Lower leg skin (tissue), 4 donors: ENCODE measurements around the gene FARS2. TPM values are rescaled to one million over a fixed set of nuclear protein-coding genes. Genes with fewer than 3 reads are reported as not detected.

Experiments used
- DNase-seq, 2 donors: peaks; one replicate each; pipeline ENCODE4 v3.0.0-alpha.2; 2019; ENCODE audit warnings: low spot score in 2 of 2
- H3K4me3 ChIP-seq: fragments of 200-600 bp; sonication (generic); 2 replicates; pipeline ENCODE4 v1.5.1; 2017; ENCODE audit warnings: mild to moderate bottlenecking, low read depth; ENCODE audit not compliant: poor library complexity, severe bottlenecking
- POLR2A ChIP-seq, 2 donors: fragments of 450-650 bp; IDR thresholded peaks; one replicate each; pipeline ENCODE4 v1.6.1; 2016 to 2017; ENCODE audit warnings: antibody characterized with exemption in 2 of 2, mild to moderate bottlenecking in 1 of 2, moderate library complexity in 1 of 2
- WGBS, 2 donors: methylation state at CpG; one replicate each; pipeline ENCODE4 v1.1.5; 2018; 5-methylcytosine and 5-hydroxymethylcytosine counted together
- intact Hi-C: fragments of 100-400 bp; cut with DNase I; formaldehyde crosslinking; loops from one replicate; pipeline ENCODE4 v1.15.0; 2023; ENCODE audit warnings: low total_unique reads
- total RNA-seq, 4 donors: library from RNA; depleted of rRNA; stranded (reverse); fragments of >200 nt; gene quantifications; one replicate each; pipeline ENCODE4 v1.1.0, GENCODE V29; 2016
- TF ChIP-seq, protein P1 (sequence below), 3 donors: fragments of 450-650 bp; IDR thresholded peaks; one replicate each; pipeline ENCODE4 v1.5.1; 2016; ENCODE audit warnings: antibody characterized with exemption in 3 of 3, mild to moderate bottlenecking in 3 of 3, moderate library complexity in 2 of 3

Gene FARS2
- total RNA-seq, 4 donors from 2014 or later, result 7.0 to 14.7 (median 11.1) TPM

DNA sequence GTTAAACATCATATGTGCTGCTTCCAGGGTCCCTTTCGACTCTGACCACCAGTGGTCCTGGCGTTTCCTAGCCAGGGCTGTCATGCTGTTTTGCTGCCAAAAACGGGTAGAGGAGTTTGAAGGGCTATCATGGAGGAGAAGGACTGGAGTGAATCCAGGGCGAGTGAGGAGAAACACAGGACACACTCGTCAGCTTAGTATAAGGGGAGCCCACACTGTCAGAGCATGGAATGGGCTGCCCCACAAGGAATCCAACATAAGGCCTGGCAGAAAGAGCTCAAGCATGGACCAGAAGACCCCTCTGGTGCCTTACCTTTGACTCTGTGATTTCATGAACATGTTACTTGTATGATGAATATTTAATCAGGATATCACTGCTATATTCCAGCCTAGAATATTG, 498.3 kb downstream of the FARS2 start:
- intact Hi-C loops, result no loop called here
- H3K4me3 ChIP-seq, result no peak overlapping the region
- peak in 1 of 2 donors; percentile 56 for DNase-seq
- TF ChIP-seq POLR2A (IDR thresholded peaks at IDR 0.05), result no peak
- TF ChIP-seq, protein P1, sequence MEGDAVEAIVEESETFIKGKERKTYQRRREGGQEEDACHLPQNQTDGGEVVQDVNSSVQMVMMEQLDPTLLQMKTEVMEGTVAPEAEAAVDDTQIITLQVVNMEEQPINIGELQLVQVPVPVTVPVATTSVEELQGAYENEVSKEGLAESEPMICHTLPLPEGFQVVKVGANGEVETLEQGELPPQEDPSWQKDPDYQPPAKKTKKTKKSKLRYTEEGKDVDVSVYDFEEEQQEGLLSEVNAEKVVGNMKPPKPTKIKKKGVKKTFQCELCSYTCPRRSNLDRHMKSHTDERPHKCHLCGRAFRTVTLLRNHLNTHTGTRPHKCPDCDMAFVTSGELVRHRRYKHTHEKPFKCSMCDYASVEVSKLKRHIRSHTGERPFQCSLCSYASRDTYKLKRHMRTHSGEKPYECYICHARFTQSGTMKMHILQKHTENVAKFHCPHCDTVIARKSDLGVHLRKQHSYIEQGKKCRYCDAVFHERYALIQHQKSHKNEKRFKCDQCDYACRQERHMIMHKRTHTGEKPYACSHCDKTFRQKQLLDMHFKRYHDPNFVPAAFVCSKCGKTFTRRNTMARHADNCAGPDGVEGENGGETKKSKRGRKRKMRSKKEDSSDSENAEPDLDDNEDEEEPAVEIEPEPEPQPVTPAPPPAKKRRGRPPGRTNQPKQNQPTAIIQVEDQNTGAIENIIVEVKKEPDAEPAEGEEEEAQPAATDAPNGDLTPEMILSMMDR (IDR thresholded peaks at IDR 0.05), result no peak
- 93 to 95% methylated on average over 5 of the region's 5 CpGs for WGBS, 2 donors

DNA sequence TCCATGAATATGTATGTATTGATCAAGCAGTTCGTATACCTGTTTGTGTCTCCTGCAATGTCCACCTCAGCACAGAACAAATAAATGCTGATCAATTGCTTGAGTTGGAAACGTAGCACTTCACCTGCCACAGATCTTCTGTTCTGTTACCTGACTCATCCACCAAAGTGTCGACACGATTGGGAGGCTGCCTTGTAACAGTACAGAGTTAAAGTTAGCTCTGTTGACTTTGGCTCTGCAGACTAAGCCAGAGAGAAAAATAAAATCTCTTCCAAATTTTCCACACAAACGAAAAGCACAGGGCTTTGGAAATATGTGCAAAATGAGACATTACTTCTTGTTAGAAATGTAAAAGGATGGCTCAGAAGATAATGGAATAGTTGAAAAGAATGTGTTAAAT, 500.1 kb downstream of the FARS2 start:
- peak in 1 of 2 donors; percentile 37 for DNase-seq
- H3K4me3 ChIP-seq, result no peak overlapping the region
- intact Hi-C loops, result no loop called here
- TF ChIP-seq, protein P1 (IDR thresholded peaks at IDR 0.05), result no peak
- no peak for TF ChIP-seq POLR2A (IDR thresholded peaks at IDR 0.05)
- WGBS, 2 donors, result 67 to 75% methylated on average over 5 of the region's 5 CpGs

DNA sequence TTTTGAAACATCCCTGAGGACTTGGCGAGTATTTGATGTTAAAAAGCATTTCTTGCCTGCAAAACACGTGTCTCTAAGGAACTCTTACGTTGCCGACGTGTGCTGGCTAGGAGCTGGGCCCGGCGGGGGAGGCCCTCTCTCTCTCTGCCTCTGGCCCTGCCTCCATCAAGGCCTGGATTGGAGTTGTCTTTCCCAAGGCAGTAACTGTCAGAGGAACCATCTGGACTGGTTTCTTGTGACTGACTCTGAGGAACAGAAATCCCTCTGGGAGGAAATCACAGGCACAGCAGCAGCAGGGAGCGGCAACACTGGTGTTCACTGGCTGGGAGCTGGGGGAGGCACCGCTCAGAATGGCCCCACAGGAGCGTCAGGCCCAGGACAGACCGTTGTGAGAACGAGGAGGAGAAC, 501.3 kb downstream of the FARS2 start:
- 82 to 84% methylated on average over 12 of the region's 12 CpGs for WGBS, 2 donors
- peak in 1 of 2 donors; percentile 34 for DNase-seq
- no peak overlapping the region for H3K4me3 ChIP-seq
- TF ChIP-seq, protein P1 (IDR thresholded peaks at IDR 0.05), result no peak
- TF ChIP-seq POLR2A (IDR thresholded peaks at IDR 0.05), result no peak
- intact Hi-C loops, result no loop called here

DNA sequence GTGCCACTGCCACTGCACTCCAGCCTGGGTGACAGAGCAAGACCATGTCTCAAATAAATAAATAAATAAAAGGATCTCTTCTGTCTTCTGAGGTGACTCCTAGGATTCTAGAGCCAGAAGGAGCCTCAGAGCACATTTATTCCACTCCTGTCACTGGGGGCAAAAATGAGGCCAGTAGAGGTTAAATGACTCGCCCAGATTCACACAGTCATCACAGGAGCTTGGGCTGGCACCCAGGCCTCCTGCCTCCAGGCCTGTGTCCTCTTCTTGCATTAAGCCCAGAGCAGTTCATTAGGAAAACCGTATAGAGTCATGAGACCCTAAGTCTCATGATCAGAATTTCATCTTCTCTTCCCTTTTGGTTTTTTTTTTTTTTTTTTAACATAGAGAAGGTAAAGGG, 502.1 kb downstream of the FARS2 start:
- intact Hi-C loops, result no loop called here
- no peak overlapping the region for H3K4me3 ChIP-seq
- peak in 1 of 2 donors; percentile 25 for DNase-seq
- TF ChIP-seq, protein P1 (IDR thresholded peaks at IDR 0.05), result no peak
- TF ChIP-seq POLR2A (IDR thresholded peaks at IDR 0.05), result no peak
- whole genome bisulfite sequencing, 2 donors, result 80 to 88% methylated on average over 2 of the region's 2 CpGs

DNA sequence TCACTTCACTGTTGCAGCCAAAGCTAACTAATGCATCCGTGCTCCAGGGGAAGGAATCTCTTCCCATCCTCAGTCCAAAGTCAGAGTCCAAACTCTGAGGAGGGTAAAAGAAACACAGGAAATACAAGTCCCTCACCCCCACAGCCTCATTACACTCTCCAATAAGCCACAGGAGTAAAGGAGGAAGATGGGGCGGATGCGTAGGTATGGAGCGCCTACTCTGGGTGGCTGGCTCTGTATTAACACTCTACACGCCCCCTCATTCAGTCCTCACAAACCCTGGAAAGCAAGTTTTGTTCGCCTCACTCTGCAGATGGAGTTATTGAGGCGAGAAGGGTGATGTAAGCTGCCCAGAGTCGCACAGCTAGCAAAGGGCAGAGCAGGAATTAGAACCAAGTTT, 502.6 kb downstream of the FARS2 start:
- H3K4me3 ChIP-seq, result no peak overlapping the region
- intact Hi-C loops, result no loop called here
- no peak for TF ChIP-seq POLR2A (IDR thresholded peaks at IDR 0.05)
- TF ChIP-seq, protein P1 (IDR thresholded peaks at IDR 0.05), result no peak
- WGBS, 2 donors, result 72 to 87% methylated on average over 8 of the region's 8 CpGs
- peak in 1 of 2 donors; percentile 52 for DNase-seq

DNA sequence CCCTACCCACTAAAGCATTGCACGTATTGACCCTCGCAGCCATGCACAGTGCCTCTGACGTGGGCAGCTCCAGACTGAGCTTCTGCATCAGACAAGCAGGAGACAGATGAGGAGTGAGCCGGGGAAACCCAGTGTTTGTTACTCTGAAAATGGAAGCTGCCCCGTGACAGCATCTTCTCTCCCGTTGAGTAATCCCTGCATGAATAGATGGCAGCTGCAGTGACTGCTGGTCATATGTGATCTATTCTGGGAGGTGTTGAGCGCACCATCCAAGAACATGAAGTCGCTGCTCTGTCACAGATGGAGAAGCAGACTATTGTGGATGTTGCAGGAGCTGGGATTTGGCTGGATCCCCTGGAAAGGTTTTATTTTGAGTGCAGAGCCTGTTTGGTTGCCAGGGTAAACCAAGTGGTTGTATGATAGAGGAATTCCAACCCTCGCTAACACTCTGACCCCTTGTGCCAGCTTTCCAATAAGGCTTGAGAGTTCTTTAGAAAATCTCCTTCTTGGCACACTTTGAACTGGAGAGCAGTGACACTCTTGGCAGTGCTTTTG, 503.2 kb downstream of the FARS2 start:
- peak; percentile 49 to 80 for DNase-seq
- TF ChIP-seq POLR2A (IDR thresholded peaks at IDR 0.05), result no peak
- TF ChIP-seq, protein P1 (IDR thresholded peaks at IDR 0.05), result no peak
- WGBS, 2 donors, result 56 to 59% methylated on average over 9 of the region's 9 CpGs
- H3K4me3 ChIP-seq, result no peak overlapping the region
- intact Hi-C loops, result no loop called here
